Muscle layer of colon (tissue), 2 donors: ENCODE measurements around the gene SLC12A6.
A peak's percentile ranks its signal among the peaks of the same experiment; 100 is the strongest.
"Not testable (repeated sequence)": the region's sequence is repeated elsewhere in the genome, so short reads cannot be mapped to it uniquely, and the experiment has no call there.

ENCODE experiments used
- H3K27ac ChIP-seq: one replicate; pipeline ENCODE4 v1.7.0; 2013; ENCODE audit warnings: low read depth, mild to moderate bottlenecking, low read length, moderate library complexity
- H3K27me3 ChIP-seq, 2 donors: one replicate each; pipeline ENCODE4 v1.7.0; 2013; ENCODE audit warnings: low read length in 2 of 2, mild to moderate bottlenecking in 2 of 2; ENCODE audit not compliant: insufficient read depth in 2 of 2, control insufficient read depth in 1 of 2
- H3K36me3 ChIP-seq: one replicate; pipeline ENCODE4 v1.7.0; 2013; ENCODE audit warnings: mild to moderate bottlenecking, low read length; ENCODE audit not compliant: insufficient read depth
- H3K4me1 ChIP-seq: one replicate; pipeline ENCODE4 v1.7.0; 2013; ENCODE audit warnings: mild to moderate bottlenecking, low read length; ENCODE audit not compliant: insufficient read depth
- H3K4me3 ChIP-seq, 2 donors: one replicate each; pipeline ENCODE4 v1.7.0; 2013; ENCODE audit warnings: low read length in 2 of 2, low read depth in 1 of 2, mild to moderate bottlenecking in 1 of 2, moderate library complexity in 1 of 2
- H3K9ac ChIP-seq: one replicate; pipeline ENCODE4 v1.7.0; 2013; ENCODE audit warnings: low read length
- H3K9me3 ChIP-seq: one replicate; pipeline ENCODE4 v1.7.0; 2013; ENCODE audit warnings: mild to moderate bottlenecking, low read length
- donor health status: abdominal sarcoma.
- donor health status: Adenocarcinoma of cecum.

Gene SLC12A6

GRCh38 chr15:34355241-34355640 is 17.7 kb upstream of the SLC12A6 start:
- H3K36me3 ChIP-seq = peaks cover 10% of the 10 kb centered on the region

GRCh38 chr15:34354286-34354685 is 16.7 kb upstream of the SLC12A6 start:
- H3K27ac ChIP-seq = no peak overlapping the region
- peaks cover 10% of the 10 kb centered on the region for H3K36me3 ChIP-seq
- H3K4me1 ChIP-seq = peaks cover 3% of the 10 kb centered on the region
- H3K4me3 ChIP-seq = no peak overlapping the region
- no peaks in the 10 kb centered on the region for H3K27me3 ChIP-seq
- H3K9ac ChIP-seq = no peak overlapping the region
- no peaks in the 10 kb centered on the region for H3K9me3 ChIP-seq

More at GRCh38 chr15:34355241-34355640, 17.7 kb upstream of the SLC12A6 start:
- Histone ChIP-seq H3K4me1 (no peaks in the 10 kb centered on the region), H3K9me3 (no peaks in the 10 kb centered on the region), H3K4me3 (no peak overlapping the region), H3K27ac (no peak overlapping the region), H3K27me3 (no peaks in the 10 kb centered on the region), H3K9ac (no peak overlapping the region)

GRCh38 chr15:34353627-34354026 is 16.0 kb upstream of the SLC12A6 start:
- Histone ChIP-seq H3K9ac (no peak overlapping the region), H3K4me3 (no peak overlapping the region), H3K4me1 (peaks cover 4% of the 10 kb centered on the region), H3K27ac (no peak overlapping the region), H3K9me3 (no peaks in the 10 kb centered on the region), H3K27me3 (no peaks in the 10 kb centered on the region), H3K36me3 (peaks cover 10% of the 10 kb centered on the region)

GRCh38 chr15:34352996-34353395 is 15.4 kb upstream of the SLC12A6 start:
- not testable (repeated sequence) for H3K27me3 ChIP-seq, H3K9me3 ChIP-seq, H3K9ac ChIP-seq, H3K4me1 ChIP-seq, H3K4me3 ChIP-seq, H3K27ac ChIP-seq
- H3K36me3 ChIP-seq = peaks cover 10% of the 10 kb centered on the region

DNA sequence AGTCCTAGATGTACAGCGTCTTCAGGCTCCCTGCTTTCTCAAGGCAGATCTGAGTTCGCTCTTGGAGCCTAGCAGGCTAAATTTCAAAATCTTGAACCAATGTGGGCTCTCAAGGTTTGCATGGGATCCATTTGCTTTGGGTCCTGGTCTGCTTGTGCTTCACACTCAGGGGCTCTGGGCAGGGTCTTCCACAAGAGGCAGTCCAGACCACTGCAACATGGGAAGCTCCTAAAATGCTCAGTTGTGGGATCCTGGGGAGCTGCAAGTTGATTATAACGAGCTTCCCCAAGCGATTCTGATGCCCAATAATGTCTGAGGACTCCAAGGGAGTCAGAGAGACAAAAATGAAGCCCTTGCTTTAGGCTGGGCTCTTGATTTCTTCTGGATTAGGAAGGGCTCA is 12.2 kb upstream of the SLC12A6 start:
- no peaks in the 10 kb centered on the region for H3K36me3 ChIP-seq
- H3K27me3 ChIP-seq = no peaks in the 10 kb centered on the region
- no peak overlapping the region for H3K4me3 ChIP-seq
- no peaks in the 10 kb centered on the region for H3K9me3 ChIP-seq
- no peak overlapping the region for H3K9ac ChIP-seq
- H3K4me1 ChIP-seq = peaks cover 4% of the 10 kb centered on the region
- no peak overlapping the region for H3K27ac ChIP-seq

GRCh38 chr15:34348735-34349300 is 11.2 kb upstream of the SLC12A6 start:
- peaks cover 4% of the 10 kb centered on the region for H3K4me1 ChIP-seq
- no peaks in the 10 kb centered on the region for H3K36me3 ChIP-seq
- no peak overlapping the region for H3K27ac ChIP-seq
- no peak overlapping the region for H3K9ac ChIP-seq
- H3K9me3 ChIP-seq = no peaks in the 10 kb centered on the region
- no peak overlapping the region for H3K4me3 ChIP-seq
- no peaks in the 10 kb centered on the region for H3K27me3 ChIP-seq

- H3K27ac ChIP-seq = no peak overlapping the region
- H3K9ac ChIP-seq = no peak overlapping the region
- no peak overlapping the region for H3K4me3 ChIP-seq
- H3K4me1 ChIP-seq = peaks cover 4% of the 10 kb centered on the region
- no peaks in the 10 kb centered on the region for H3K9me3 ChIP-seq
- H3K27me3 ChIP-seq = no peaks in the 10 kb centered on the region
- no peaks in the 10 kb centered on the region for H3K36me3 ChIP-seq
Observed at GRCh38 chr15:34347951-34348638, 10.5 kb upstream of the SLC12A6 start.

GRCh38 chr15:34342737-34343575 is 5.4 kb upstream of the SLC12A6 start, which contains the start of the genes NOP10 and NUTM1:
Gene NOP10, minus strand, starts transcription at chr15:34343136. Its CDS starts 63 bp downstream, at chr15:34343073.
Gene NUTM1, plus strand, starts transcription at chr15:34343315. Its CDS starts 382 bp downstream, at chr15:34343697.
- H3K9ac ChIP-seq = peak within 1 kb of the TSS; percentile 89
- peaks cover 4% of the 10 kb centered on the region for H3K36me3 ChIP-seq
- peak within 1 kb of the TSS; percentile 66 to 97 for H3K4me3 ChIP-seq
- no peaks in the 10 kb centered on the region for H3K27me3 ChIP-seq
- no peaks in the 10 kb centered on the region for H3K9me3 ChIP-seq
- H3K4me1 ChIP-seq = peaks cover 7% of the 10 kb centered on the region
- peak within 1 kb of the TSS; percentile 83 for H3K27ac ChIP-seq

- Histone ChIP-seq H3K27ac (peak overlapping the region; percentile 83), H3K9ac (peak overlapping the region; percentile 89), H3K4me3 (peak overlapping the region; percentile 66 to 97)
- H3K9me3 ChIP-seq, H3K27me3 ChIP-seq, H3K4me1 ChIP-seq, H3K36me3 ChIP-seq: not testable (repeated sequence)
Observed at GRCh38 chr15:34342213-34342736, 4.7 kb upstream of the SLC12A6 start.

GRCh38 chr15:34341381-34342212 is 4.0 kb upstream of the SLC12A6 start:
- no peaks in the 10 kb centered on the region for H3K27me3 ChIP-seq
- no peak overlapping the region for H3K4me3 ChIP-seq
- H3K9me3 ChIP-seq = no peaks in the 10 kb centered on the region
- peaks cover 12% of the 10 kb centered on the region for H3K4me1 ChIP-seq
- H3K9ac ChIP-seq = no peak overlapping the region
- no peak overlapping the region for H3K27ac ChIP-seq
- H3K36me3 ChIP-seq = peaks cover 4% of the 10 kb centered on the region
